K562 (cell line): ENCODE results near the gene KRT83.

ENCODE experiments used
- JUND ChIP-seq, 2 experiments: IDR thresholded peaks; 2 replicates in 1 of 2; 3 replicates in 1 of 2; pipeline ENCODE4 v1.6.1; 2011; ENCODE audit warnings: borderline replicate concordance in 2 of 2, low read depth in 2 of 2, low read length in 2 of 2, improper control_type of control experiment in 1 of 2, missing biosample characterization in 1 of 2, missing genetic modification characterization in 1 of 2, missing genetic modification reagents in 1 of 2
- KLF6 ChIP-seq: fragments of 250-450 bp; sonication (Bioruptor Pico); IDR thresholded peaks from 2 replicates; pipeline ENCODE4 v1.4.0; 2020; ENCODE audit warnings: mild to moderate bottlenecking, moderate library complexity, borderline replicate concordance
- PRPF4 ChIP-seq: fragments of 200-400 bp; formaldehyde crosslinking; IDR thresholded peaks from one replicate; pipeline ENCODE4 v1.6.1; 2017; ENCODE audit warnings: low read length, low read depth, mild to moderate bottlenecking; ENCODE audit not compliant: insufficient read depth, poor library complexity, severe bottlenecking
- RAD21 ChIP-seq, 2 experiments: fragments of 250-450 bp in 1 of 2; fragments of 450-650 bp in 1 of 2; sonication (Bioruptor Pico) in 1 of 2; formaldehyde crosslinking in 1 of 2; IDR thresholded peaks in 1 of 2; conservative IDR thresholded peaks in 1 of 2; 2 replicates each; pipeline versions ENCODE4 v1.4.0 to v1.8.0; 2020 to 2022; ENCODE audit warnings: mild to moderate bottlenecking in 2 of 2, moderate library complexity in 1 of 2
- RNF2 ChIP-seq: sonication (generic); IDR thresholded peaks from 2 replicates; pipeline ENCODE4 v1.6.1; 2016
- ZFX ChIP-seq: sonication (generic); formaldehyde crosslinking; IDR thresholded peaks from 2 replicates; pipeline ENCODE4 v1.8.0; 2022; ENCODE audit warnings: mild to moderate bottlenecking, missing genetic modification reagents, moderate library complexity
- ZNF124 ChIP-seq: sonication (generic); formaldehyde crosslinking; IDR thresholded peaks from 2 replicates; pipeline ENCODE4 v1.8.1; 2022; ENCODE audit warnings: missing genetic modification reagents
- ZNF644 ChIP-seq: fragments of 200-800 bp; sonication (Bioruptor generic); IDR thresholded peaks from 2 replicates; pipeline ENCODE4 v1.6.1; 2016; ENCODE audit warnings: low read depth, missing genetic modification characterization, missing compliant biosample characterization
- ZZZ3 ChIP-seq: fragments of 450-650 bp; IDR thresholded peaks from 2 replicates; pipeline ENCODE4 v1.6.1; 2016; ENCODE audit warnings: antibody characterized with exemption, mild to moderate bottlenecking, moderate library complexity
- TF ChIP-seq, protein P1 (sequence below): sonication (generic); formaldehyde crosslinking; IDR thresholded peaks from 2 replicates; pipeline ENCODE4 v1.9.0; 2022; ENCODE audit warnings: mild to moderate bottlenecking, missing genetic modification reagents
- TF ChIP-seq, protein P2 (sequence below), 3 experiments: IDR thresholded peaks in 2 of 3; conservative IDR thresholded peaks in 1 of 3; 2 replicates each; pipeline ENCODE4 v1.5.1; 2011 to 2012; ENCODE audit warnings: low read length in 3 of 3, mild to moderate bottlenecking in 3 of 3, control low read depth in 2 of 3, improper control_type of control experiment in 1 of 3, inconsistent platforms in 1 of 3, low read depth in 1 of 3, mixed read lengths in 1 of 3, moderate library complexity in 1 of 3; ENCODE audit not compliant: insufficient read depth in 2 of 3

DNA sequence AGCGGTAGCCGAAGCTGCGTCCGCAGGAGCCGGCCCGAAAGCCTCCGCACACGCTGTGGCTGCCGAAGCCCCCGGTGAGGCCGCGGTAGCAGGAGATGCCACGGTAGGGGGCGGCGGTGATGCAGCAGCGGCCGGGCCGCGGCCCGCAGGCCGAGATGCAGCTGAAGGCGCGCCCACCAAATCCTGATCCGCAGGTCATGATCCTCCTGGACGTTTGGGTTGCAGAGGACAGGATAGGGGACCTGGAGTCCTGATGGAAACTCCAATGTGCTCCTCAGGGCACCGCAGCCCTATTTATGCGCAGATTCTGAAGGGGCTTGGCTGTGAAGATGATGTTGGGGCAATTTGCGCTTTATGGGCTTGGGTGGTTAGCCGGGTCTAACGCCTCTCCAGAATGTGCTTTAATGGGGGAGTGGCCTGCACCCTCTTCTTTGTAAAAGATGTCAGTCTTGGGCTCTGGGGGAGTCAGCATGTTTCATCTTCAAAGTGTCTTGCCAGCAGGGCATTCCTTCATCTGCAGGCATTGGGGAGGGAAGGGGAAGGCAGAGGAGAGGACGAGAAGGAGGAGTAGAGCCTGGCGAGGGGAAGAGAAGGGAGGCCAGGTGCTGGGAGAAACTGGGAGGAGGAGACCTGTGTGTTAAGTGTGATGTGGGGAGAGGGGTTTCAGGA is 29.8 kb downstream of the KRT83 start, which contains the start of gene KRT81:
- TF ChIP-seq ZNF124 (no peak), ZZZ3 (no peak), RNF2 (no peak), ZNF644 (tag) (no peak), ZFX (CRISPR knock-in tag) (no peak), PRPF4 (no peak), KLF6 (CRISPR knock-in tag) (no peak), RAD21 (CRISPR knock-in tag; conservative IDR thresholded peaks at IDR 0.05 in 1 of 2, IDR thresholded peaks at IDR 0.05 in 1 of 2) (no peak), JUND (IDR thresholded peaks at IDR 0.05; ENCODE audit: borderline replicate concordance, low read depth, low read length) (no peak), JUND (tag; IDR thresholded peaks at IDR 0.05; ENCODE audit: borderline replicate concordance, low read depth, low read length) (no peak)
- TF ChIP-seq, protein P1, sequence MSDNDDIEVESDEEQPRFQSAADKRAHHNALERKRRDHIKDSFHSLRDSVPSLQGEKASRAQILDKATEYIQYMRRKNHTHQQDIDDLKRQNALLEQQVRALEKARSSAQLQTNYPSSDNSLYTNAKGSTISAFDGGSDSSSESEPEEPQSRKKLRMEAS (CRISPR knock-in tag) = no peak
- TF ChIP-seq, protein P2, sequence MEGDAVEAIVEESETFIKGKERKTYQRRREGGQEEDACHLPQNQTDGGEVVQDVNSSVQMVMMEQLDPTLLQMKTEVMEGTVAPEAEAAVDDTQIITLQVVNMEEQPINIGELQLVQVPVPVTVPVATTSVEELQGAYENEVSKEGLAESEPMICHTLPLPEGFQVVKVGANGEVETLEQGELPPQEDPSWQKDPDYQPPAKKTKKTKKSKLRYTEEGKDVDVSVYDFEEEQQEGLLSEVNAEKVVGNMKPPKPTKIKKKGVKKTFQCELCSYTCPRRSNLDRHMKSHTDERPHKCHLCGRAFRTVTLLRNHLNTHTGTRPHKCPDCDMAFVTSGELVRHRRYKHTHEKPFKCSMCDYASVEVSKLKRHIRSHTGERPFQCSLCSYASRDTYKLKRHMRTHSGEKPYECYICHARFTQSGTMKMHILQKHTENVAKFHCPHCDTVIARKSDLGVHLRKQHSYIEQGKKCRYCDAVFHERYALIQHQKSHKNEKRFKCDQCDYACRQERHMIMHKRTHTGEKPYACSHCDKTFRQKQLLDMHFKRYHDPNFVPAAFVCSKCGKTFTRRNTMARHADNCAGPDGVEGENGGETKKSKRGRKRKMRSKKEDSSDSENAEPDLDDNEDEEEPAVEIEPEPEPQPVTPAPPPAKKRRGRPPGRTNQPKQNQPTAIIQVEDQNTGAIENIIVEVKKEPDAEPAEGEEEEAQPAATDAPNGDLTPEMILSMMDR (IDR thresholded peaks at IDR 0.05 in 2 of 3, conservative IDR thresholded peaks at IDR 0.05 in 1 of 3; ENCODE audit: insufficient read depth in 2 of 3, low read depth in 1 of 3, low read length in 3 of 3) = no peak
